HEK293 (cell line): ENCODE data around the gene TACC2.

Source experiments
- CTCF ChIA-PET: fragments of 350-600 bp; formaldehyde crosslinking; extraction: SDS; loops from one replicate; lab custom pipeline; 2021; ENCODE audit warnings: antibody characterized with exemption; lab: Yijun Ruan, JAX
- POLR2A ChIA-PET: fragments of 300-600 bp; formaldehyde crosslinking; extraction: SDS; loops from one replicate; lab custom pipeline; 2020; ENCODE audit warnings: antibody characterized with exemption, inconsistent platforms; lab: Yijun Ruan, JAX
- H3K27ac ChIP-seq: fragments of 200-500 bp; sonication (Bioruptor generic); 2 replicates; pipeline ENCODE4 v1.5.1; 2014; ENCODE audit warnings: low read depth, low read length, control low read depth, inconsistent platforms; ENCODE audit errors: extremely low read depth
- H3K36me3 ChIP-seq, 2 experiments: fragments of 200-500 bp in 1 of 2; sonication (Bioruptor generic) in 1 of 2; 1 replicate in 1 of 2; 2 replicates in 1 of 2; pipeline ENCODE4 v1.5.1; 2014 to 2017; ENCODE audit warnings: inconsistent platforms in 2 of 2, low read length in 2 of 2; ENCODE audit not compliant: control insufficient read depth in 2 of 2, insufficient read depth in 1 of 2
- H3K4me1 ChIP-seq: fragments of 200-500 bp; sonication (Bioruptor generic); 2 replicates; pipeline ENCODE4 v1.5.1; 2014; ENCODE audit warnings: mild to moderate bottlenecking, low read length, inconsistent platforms; ENCODE audit not compliant: control insufficient read depth, insufficient read depth
- H3K4me3 ChIP-seq: 2 replicates; pipeline ENCODE4 v1.5.1; 2011; ENCODE audit warnings: low read depth, mild to moderate bottlenecking, control low read depth, low read length, moderate library complexity
- H3K9me3 ChIP-seq: fragments of 200-500 bp; sonication (Bioruptor generic); 2 replicates; pipeline ENCODE4 v1.5.1; 2014; ENCODE audit warnings: low read depth, low read length, inconsistent platforms; ENCODE audit not compliant: control insufficient read depth, insufficient read depth
- FEZF1 ChIP-seq: fragments of 450-650 bp; formaldehyde crosslinking; IDR thresholded peaks from 2 replicates; pipeline ENCODE4 v1.5.1; 2016; ENCODE audit warnings: missing biosample characterization, missing genetic modification characterization
- ZBTB48 ChIP-seq: fragments of 450-650 bp; formaldehyde crosslinking; IDR thresholded peaks from 2 replicates; pipeline ENCODE4 v1.5.1; 2016; ENCODE audit warnings: missing biosample characterization, missing genetic modification characterization
- ZFP3 ChIP-seq: fragments of 450-650 bp; formaldehyde crosslinking; IDR thresholded peaks from 2 replicates; pipeline ENCODE4 v1.5.1; 2016; ENCODE audit warnings: low read depth, missing biosample characterization, missing genetic modification characterization
- ZIC2 ChIP-seq: fragments of 450-650 bp; formaldehyde crosslinking; IDR thresholded peaks from 2 replicates; pipeline ENCODE4 v1.5.1; 2016; ENCODE audit warnings: missing biosample characterization, missing genetic modification characterization
- ZNF114 ChIP-seq: fragments of 450-650 bp; formaldehyde crosslinking; IDR thresholded peaks from 2 replicates; pipeline ENCODE4 v1.5.0; 2017; ENCODE audit warnings: missing biosample characterization, missing genetic modification characterization
- ZNF549 ChIP-seq: fragments of 450-650 bp; IDR thresholded peaks from 2 replicates; pipeline ENCODE4 v1.5.1; 2018; ENCODE audit warnings: missing biosample characterization, missing genetic modification characterization, mild to moderate bottlenecking, inconsistent platforms, moderate library complexity
- ZNF571 ChIP-seq: fragments of 450-650 bp; formaldehyde crosslinking; IDR thresholded peaks from 2 replicates; pipeline ENCODE4 v1.5.0; 2017; ENCODE audit warnings: missing biosample characterization, missing genetic modification characterization
- ZNF610 ChIP-seq: fragments of 450-650 bp; formaldehyde crosslinking; IDR thresholded peaks from 2 replicates; pipeline ENCODE4 v1.5.1; 2016; ENCODE audit warnings: missing biosample characterization, missing genetic modification characterization, borderline replicate concordance
- ZNF624 ChIP-seq: fragments of 450-650 bp; formaldehyde crosslinking; IDR thresholded peaks from 2 replicates; pipeline ENCODE4 v1.5.1; 2017; ENCODE audit warnings: missing biosample characterization, missing genetic modification characterization
- ZNF785 ChIP-seq: fragments of 450-650 bp; formaldehyde crosslinking; IDR thresholded peaks from 2 replicates; pipeline ENCODE4 v1.5.1; 2016; ENCODE audit warnings: missing biosample characterization, missing genetic modification characterization
- ZNF791 ChIP-seq: fragments of 450-650 bp; formaldehyde crosslinking; IDR thresholded peaks from 2 replicates; pipeline ENCODE4 v1.5.1; 2016; ENCODE audit warnings: missing biosample characterization, missing genetic modification characterization
- ZXDB ChIP-seq: fragments of 450-650 bp; formaldehyde crosslinking; IDR thresholded peaks from 2 replicates; pipeline ENCODE4 v1.5.1; 2016; ENCODE audit warnings: missing biosample characterization, missing genetic modification characterization
- TF ChIP-seq, protein P1 (sequence below): fragments of 450-650 bp; formaldehyde crosslinking; IDR thresholded peaks from 2 replicates; pipeline ENCODE4 v1.5.1; 2016; ENCODE audit warnings: missing biosample characterization, missing genetic modification characterization
- TF ChIP-seq, protein P2 (sequence below): fragments of 450-650 bp; formaldehyde crosslinking; IDR thresholded peaks from 2 replicates; pipeline ENCODE4 v1.5.1; 2016; ENCODE audit warnings: missing biosample characterization, missing genetic modification characterization, borderline replicate concordance
- TF ChIP-seq, protein P3 (sequence below): fragments of 450-650 bp; formaldehyde crosslinking; IDR thresholded peaks from 2 replicates; pipeline ENCODE4 v1.5.1; 2017; ENCODE audit warnings: missing biosample characterization, mild to moderate bottlenecking, missing genetic modification characterization, moderate library complexity
- TF ChIP-seq, protein P4 (sequence below): fragments of 450-650 bp; formaldehyde crosslinking; IDR thresholded peaks from 2 replicates; pipeline ENCODE4 v1.5.1; 2016; ENCODE audit warnings: missing biosample characterization, missing genetic modification characterization

The TACC2 gene

DNA sequence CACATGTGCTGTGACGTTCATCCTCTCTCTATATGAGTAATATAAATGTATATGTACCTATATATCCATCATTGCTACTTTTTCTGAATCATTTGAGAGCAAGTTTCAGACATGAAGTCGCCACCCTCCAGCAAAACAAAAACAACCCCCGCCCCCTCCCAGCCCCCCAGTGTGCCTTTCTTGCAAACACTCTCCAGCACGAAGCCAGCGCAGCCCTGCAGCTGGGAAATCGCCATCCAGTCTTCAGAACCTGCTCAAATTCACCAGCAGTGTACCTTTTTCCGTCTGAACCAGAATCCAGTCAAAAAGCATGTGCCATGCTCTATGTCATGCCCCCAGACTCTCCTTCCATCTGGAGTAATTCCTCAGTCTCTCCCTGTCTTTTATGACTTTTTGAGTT is 135.8 kb downstream of the TACC2 start:
- CTCF ChIA-PET, result interaction anchor here (1.6 kb wide), 1 partner anchor 12 kb away, joined by 4 read pairs; no protein-coding TSS in a partner anchor
- TF ChIP-seq ZNF571 (tag by site-specific recombination) (no peak), ZNF624 (no peak), ZNF114 (tag by site-specific recombination) (no peak), FEZF1 (no peak), ZBTB48 (tag by site-specific recombination) (no peak), ZNF549 (no peak), ZXDB (no peak), ZNF785 (tag by site-specific recombination) (no peak), ZNF610 (no peak), ZIC2 (tag by site-specific recombination) (no peak), ZFP3 (tag by site-specific recombination) (no peak), ZNF791 (tag by site-specific recombination) (no peak)
- TF ChIP-seq, protein P1, sequence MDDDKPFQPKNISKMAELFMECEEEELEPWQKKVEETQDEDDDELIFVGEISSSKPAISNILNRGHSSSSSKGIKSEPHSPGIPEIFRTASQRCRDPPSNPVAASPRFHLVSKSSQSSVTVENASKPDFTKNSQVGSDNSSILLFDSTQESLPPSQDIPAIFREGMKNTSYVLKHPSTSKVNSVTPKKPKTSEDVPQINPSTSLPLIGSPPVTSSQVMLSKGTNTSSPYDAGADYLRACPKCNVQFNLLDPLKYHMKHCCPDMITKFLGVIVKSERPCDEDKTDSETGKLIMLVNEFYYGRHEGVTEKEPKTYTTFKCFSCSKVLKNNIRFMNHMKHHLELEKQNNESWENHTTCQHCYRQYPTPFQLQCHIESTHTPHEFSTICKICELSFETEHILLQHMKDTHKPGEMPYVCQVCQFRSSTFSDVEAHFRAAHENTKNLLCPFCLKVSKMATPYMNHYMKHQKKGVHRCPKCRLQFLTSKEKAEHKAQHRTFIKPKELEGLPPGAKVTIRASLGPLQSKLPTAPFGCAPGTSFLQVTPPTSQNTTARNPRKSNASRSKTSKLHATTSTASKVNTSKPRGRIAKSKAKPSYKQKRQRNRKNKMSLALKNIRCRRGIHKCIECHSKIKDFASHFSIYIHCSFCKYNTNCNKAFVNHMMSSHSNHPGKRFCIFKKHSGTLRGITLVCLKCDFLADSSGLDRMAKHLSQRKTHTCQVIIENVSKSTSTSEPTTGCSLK (tag by site-specific recombination), result no peak
- TF ChIP-seq, protein P2, sequence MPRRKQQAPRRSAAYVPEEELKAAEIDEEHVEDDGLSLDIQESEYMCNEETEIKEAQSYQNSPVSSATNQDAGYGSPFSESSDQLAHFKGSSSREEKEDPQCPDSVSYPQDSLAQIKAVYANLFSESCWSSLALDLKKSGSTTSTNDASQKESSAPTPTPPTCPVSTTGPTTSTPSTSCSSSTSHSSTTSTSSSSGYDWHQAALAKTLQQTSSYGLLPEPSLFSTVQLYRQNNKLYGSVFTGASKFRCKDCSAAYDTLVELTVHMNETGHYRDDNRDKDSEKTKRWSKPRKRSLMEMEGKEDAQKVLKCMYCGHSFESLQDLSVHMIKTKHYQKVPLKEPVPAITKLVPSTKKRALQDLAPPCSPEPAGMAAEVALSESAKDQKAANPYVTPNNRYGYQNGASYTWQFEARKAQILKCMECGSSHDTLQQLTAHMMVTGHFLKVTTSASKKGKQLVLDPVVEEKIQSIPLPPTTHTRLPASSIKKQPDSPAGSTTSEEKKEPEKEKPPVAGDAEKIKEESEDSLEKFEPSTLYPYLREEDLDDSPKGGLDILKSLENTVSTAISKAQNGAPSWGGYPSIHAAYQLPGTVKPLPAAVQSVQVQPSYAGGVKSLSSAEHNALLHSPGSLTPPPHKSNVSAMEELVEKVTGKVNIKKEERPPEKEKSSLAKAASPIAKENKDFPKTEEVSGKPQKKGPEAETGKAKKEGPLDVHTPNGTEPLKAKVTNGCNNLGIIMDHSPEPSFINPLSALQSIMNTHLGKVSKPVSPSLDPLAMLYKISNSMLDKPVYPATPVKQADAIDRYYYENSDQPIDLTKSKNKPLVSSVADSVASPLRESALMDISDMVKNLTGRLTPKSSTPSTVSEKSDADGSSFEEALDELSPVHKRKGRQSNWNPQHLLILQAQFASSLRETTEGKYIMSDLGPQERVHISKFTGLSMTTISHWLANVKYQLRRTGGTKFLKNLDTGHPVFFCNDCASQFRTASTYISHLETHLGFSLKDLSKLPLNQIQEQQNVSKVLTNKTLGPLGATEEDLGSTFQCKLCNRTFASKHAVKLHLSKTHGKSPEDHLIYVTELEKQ (tag by site-specific recombination), result no peak
- TF ChIP-seq, protein P3, sequence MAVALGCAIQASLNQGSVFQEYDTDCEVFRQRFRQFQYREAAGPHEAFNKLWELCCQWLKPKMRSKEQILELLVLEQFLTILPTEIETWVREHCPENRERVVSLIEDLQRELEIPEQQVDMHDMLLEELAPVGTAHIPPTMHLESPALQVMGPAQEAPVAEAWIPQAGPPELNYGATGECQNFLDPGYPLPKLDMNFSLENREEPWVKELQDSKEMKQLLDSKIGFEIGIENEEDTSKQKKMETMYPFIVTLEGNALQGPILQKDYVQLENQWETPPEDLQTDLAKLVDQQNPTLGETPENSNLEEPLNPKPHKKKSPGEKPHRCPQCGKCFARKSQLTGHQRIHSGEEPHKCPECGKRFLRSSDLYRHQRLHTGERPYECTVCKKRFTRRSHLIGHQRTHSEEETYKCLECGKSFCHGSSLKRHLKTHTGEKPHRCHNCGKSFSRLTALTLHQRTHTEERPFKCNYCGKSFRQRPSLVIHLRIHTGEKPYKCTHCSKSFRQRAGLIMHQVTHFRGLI, result no peak
- TF ChIP-seq, protein P4, sequence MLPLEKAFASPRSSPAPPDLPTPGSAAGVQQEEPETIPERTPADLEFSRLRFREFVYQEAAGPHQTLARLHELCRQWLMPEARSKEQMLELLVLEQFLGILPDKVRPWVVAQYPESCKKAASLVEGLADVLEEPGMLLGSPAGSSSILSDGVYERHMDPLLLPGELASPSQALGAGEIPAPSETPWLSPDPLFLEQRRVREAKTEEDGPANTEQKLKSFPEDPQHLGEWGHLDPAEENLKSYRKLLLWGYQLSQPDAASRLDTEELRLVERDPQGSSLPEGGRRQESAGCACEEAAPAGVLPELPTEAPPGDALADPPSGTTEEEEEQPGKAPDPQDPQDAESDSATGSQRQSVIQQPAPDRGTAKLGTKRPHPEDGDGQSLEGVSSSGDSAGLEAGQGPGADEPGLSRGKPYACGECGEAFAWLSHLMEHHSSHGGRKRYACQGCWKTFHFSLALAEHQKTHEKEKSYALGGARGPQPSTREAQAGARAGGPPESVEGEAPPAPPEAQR (tag by site-specific recombination), result no peak
- POLR2A ChIA-PET, result no interaction called here
- H3K4me1 ChIP-seq, result peaks cover 12% of the 10 kb centered on the region
- H3K36me3 ChIP-seq, result no peaks in the 10 kb centered on the region
- no peak overlapping the region for H3K27ac ChIP-seq
- no peaks in the 10 kb centered on the region for H3K9me3 ChIP-seq
- no peak overlapping the region for H3K4me3 ChIP-seq
